Measurements from ENCODE around the gene SSTR1.

SSTR1 gene

GRCh38 chr14:38202444-38203191 is 5.1 kb upstream of the SSTR1 start:
- DNase-seq (ENCODE audit: low spot score): no peak

GRCh38 chr14:38203929-38204718 is 3.6 kb upstream of the SSTR1 start:
- no peak for DNase-seq (ENCODE audit: low spot score)

- DNase-seq (ENCODE audit: low spot score): no peak
Measured at GRCh38 chr14:38204719-38205115, 3.0 kb upstream of the SSTR1 start.

- DNase-seq (ENCODE audit: low spot score): no peak
Measured at GRCh38 chr14:38205119-38205813, 2.4 kb upstream of the SSTR1 start.

GRCh38 chr14:38205949-38206665 is 1.6 kb upstream of the SSTR1 start:
- DNase-seq (ENCODE audit: low spot score): no peak

DNA sequence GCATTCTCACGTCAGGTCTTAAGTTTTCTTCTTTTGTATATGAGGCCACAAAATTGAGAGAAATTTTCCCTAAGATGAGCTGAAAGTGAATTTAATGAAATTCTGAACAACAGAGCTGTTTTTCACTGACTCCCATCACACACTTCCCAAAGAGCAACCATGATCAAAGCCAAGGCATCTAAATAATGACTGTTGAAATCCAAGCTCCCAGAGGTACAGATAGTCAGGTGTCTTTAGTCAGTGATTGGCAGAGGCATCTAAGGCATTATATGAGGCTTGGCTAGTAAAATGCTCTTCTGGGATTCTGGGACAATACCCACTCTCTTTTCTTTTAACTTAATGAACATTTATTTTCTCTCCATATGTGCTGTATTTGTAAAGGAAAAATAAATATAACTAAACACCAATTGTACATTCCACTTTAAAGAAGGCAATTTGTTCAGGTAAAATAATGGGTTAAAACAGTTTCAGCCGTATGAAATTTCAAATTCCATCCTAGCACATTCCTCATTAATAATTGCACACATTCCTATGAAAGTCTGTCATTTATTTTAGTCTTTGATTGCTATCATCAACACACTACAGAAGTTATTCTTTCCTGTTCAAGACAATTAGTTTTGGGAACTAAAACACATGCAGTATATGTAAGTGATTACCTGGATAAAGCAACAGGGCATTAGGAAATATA is 871 bp upstream of the SSTR1 start:
- DNase-seq (ENCODE audit: low spot score): no peak

DNA sequence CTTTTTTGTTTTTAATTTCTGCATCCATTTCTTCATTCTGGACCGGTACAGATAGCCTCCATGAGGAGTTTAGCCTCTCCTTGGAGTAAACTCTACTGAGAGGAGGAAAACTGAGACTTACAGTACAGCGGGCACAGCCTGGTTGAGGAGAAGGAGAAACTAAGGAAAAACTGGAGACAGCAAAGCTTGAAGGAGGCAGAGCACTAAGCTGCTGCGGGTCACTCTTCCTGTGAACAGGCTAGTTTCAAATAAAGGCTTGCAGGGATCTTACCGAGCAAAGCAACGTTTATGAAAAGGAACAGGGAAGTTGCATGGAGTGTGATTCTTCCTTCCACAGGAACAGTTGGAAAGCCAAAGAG is 348 bp upstream of the SSTR1 start:
- DNase-seq (ENCODE audit: low spot score): no peak

- DNase-seq (ENCODE audit: low spot score): peak; percentile 35
Measured at GRCh38 chr14:38208618-38209562, 1.2 kb downstream of the SSTR1 start.

DNA sequence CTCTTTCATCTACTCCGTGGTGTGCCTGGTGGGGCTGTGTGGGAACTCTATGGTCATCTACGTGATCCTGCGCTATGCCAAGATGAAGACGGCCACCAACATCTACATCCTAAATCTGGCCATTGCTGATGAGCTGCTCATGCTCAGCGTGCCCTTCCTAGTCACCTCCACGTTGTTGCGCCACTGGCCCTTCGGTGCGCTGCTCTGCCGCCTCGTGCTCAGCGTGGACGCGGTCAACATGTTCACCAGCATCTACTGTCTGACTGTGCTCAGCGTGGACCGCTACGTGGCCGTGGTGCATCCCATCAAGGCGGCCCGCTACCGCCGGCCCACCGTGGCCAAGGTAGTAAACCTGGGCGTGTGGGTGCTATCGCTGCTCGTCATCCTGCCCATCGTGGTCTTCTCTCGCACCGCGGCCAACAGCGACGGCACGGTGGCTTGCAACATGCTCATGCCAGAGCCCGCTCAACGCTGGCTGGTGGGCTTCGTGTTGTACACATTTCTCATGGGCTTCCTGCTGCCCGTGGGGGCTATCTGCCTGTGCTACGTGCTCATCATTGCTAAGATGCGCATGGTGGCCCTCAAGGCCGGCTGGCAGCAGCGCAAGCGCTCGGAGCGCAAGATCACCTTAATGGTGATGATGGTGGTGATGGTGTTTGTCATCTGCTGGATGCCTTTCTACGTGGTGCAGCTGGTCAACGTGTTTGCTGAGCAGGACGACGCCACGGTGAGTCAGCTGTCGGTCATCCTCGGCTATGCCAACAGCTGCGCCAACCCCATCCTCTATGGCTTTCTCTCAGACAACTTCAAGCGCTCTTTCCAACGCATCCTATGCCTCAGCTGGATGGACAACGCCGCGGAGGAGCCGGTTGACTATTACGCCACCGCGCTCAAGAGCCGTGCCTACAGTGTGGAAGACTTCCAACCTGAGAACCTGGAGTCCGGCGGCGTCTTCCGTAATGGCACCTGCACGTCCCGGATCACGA is 2.2 kb downstream of the SSTR1 start:
- no peak for DNase-seq (ENCODE audit: low spot score)

- no peak for DNase-seq (ENCODE audit: low spot score)
Measured at GRCh38 chr14:38210587-38211216, 3.0 kb downstream of the SSTR1 start.

- DNase-seq (ENCODE audit: low spot score): no peak
Measured at GRCh38 chr14:38211255-38211735, 3.6 kb downstream of the SSTR1 start.

DNA sequence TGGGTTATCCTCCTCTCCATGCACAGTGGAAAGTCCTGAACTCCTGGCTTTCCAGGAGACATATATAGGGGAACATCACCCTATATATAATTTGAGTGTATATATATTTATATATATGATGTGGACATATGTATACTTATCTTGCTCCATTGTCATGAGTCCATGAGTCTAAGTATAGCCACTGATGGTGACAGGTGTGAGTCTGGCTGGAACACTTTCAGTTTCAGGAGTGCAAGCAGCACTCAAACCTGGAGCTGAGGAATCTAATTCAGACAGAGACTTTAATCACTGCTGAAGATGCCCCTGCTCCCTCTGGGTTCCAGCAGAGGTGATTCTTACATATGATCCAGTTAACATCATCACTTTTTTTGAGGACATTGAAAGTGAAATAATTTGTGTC is 4.4 kb downstream of the SSTR1 start:
- no peak for DNase-seq (ENCODE audit: low spot score)

GRCh38 chr14:38213001-38213400 is 5.3 kb downstream of the SSTR1 start:
- no peak for DNase-seq (ENCODE audit: low spot score)

- DNase-seq (ENCODE audit: low spot score): no peak
Measured at GRCh38 chr14:38217553-38217952, 9.8 kb downstream of the SSTR1 start.

DNA sequence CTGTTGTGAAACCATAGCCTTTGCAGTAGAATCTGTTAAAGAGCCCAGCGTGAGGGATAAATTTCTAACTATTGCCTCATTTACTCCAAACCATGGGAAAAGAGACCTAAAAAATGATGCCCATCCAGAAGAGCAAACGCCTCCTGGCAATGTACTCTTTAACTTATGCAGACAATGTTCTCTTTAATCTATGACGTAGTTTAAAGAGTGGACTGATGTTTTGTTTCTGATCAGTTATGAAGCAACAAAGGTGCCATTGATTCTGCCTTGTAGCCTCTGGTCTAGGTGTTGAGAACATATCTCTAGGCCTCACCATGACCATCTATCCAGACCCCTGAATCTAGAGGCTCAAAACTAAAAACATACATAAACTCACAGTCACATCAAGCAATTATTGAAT is 13.4 kb downstream of the SSTR1 start:
- DNase-seq (ENCODE audit: low spot score): no peak

- DNase-seq (ENCODE audit: low spot score): no peak
Measured at GRCh38 chr14:38224338-38224737, 16.6 kb downstream of the SSTR1 start.

GRCh38 chr14:38225946-38226345 is 18.2 kb downstream of the SSTR1 start:
- DNase-seq (ENCODE audit: low spot score): no peak

GRCh38 chr14:38226366-38226765 is 18.7 kb downstream of the SSTR1 start:
- DNase-seq (ENCODE audit: low spot score): no peak

DNA sequence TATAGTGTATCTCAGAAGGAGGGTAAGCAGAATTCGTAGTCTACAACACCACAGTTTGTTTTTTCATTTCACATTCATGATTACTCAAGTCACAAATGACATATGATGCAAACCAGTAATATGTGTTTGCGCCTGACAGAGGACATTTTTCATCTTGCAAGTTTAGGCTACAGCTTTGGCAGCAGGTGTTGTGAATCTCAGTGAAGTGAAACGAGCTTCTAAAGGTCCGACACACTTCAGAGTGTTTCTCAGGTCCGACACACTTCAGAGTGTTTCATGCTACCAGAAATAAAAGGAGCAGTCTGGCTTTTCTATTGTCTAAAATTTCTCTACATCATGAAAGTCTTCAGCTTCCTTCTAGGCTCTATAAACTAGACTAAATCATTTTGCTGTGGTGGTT is 25.5 kb downstream of the SSTR1 start:
- DNase-seq (ENCODE audit: low spot score): no peak

Data from HuH-7.5 (cell line).